Left colon (tissue), 2 donors: ENCODE results near the gene IFNLR1. TPM values are rescaled to one million over a fixed set of nuclear protein-coding genes. Genes with fewer than 3 reads are reported as not detected.
A peak's percentile ranks its signal among the peaks of the same experiment; 100 is the strongest.

ENCODE experiments used
- ATAC-seq: fragments of 200-7000 bp; cut with Tn5 transposase; one replicate; pipeline ENCODE4 v1.9.1; 2020; ENCODE audit warnings: mild to moderate bottlenecking, moderate library complexity
- DNase-seq, 2 donors: peaks; one replicate each; pipeline ENCODE4 v3.0.0-alpha.2; 2020
- intact Hi-C, 2 donors: fragments of 100-400 bp; cut with DNase I in 1 of 2; cut with micrococcal nuclease in 1 of 2; formaldehyde crosslinking; loops; one replicate each; pipeline versions ENCODE4 v1.11.2 to v1.14.0; 2022; cut with DNase I, micrococcal nuclease
- total RNA-seq, 2 donors: library from RNA; stranded (reverse); fragmentation: NEBNext Ultra II Directional; extraction: Animal tissue kit (Norgen Biotek cat#: 25700); gene quantifications; one replicate each; pipeline ENCODE4 v1.2.1, GENCODE V29; 2021
- donor health status: DM: no; HTN: no; CAD: no.
- donor health status: DM: yes; HTN: yes; CAD: no.

IFNLR1 gene
- total RNA-seq, 2 donors from 2014 or later, result 11.3 to 23.2 TPM

DNA sequence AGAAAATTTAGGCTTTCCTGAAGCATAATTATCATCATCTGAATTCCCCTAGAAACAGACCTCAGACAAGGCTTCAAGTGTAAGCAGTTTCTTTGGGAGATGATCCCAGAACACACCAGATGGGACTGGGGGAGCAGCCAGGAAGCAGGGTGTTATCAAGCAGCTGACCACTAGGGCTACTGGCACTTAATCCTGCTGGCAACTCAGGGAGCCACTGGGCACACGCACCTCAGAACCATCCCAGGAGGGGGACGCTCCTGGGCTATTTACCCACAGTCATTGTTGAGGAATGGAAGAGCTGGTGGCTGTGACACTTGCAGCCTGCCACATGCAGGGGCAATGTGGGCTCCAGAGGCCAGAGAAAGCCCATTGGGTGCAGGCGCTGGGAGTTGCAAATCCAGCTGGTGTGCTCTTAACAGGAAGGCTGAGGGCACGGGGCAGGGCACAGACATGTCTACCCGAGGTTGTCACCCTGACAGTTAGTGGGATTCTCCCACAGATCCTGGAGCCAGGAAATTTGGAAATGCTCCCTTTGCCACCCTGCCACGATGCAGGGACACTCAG lies 29.1 kb downstream of the IFNLR1 start:
- no peak for ATAC-seq
- DNase-seq, result no peak
- intact Hi-C loops, result no loop called here

- ATAC-seq (no peak), DNase-seq (no peak)
These were observed 30.4 kb downstream of the IFNLR1 start for GRCh38 chr1:24156542-24157260.

GRCh38 chr1:24155011-24155782 lies 31.9 kb downstream of the IFNLR1 start:
- intact Hi-C loops, result no loop called here
- DNase-seq (peak; percentile 51 to 57), ATAC-seq (peak; percentile 40)

More at GRCh38 chr1:24156542-24157260, 30.4 kb downstream of the IFNLR1 start:
- intact Hi-C loops, result no loop called here

- no peak for DNase-seq
- intact Hi-C loops, result no loop called here
These were observed 32.9 kb downstream of the IFNLR1 start for GRCh38 chr1:24154215-24154614.

DNA sequence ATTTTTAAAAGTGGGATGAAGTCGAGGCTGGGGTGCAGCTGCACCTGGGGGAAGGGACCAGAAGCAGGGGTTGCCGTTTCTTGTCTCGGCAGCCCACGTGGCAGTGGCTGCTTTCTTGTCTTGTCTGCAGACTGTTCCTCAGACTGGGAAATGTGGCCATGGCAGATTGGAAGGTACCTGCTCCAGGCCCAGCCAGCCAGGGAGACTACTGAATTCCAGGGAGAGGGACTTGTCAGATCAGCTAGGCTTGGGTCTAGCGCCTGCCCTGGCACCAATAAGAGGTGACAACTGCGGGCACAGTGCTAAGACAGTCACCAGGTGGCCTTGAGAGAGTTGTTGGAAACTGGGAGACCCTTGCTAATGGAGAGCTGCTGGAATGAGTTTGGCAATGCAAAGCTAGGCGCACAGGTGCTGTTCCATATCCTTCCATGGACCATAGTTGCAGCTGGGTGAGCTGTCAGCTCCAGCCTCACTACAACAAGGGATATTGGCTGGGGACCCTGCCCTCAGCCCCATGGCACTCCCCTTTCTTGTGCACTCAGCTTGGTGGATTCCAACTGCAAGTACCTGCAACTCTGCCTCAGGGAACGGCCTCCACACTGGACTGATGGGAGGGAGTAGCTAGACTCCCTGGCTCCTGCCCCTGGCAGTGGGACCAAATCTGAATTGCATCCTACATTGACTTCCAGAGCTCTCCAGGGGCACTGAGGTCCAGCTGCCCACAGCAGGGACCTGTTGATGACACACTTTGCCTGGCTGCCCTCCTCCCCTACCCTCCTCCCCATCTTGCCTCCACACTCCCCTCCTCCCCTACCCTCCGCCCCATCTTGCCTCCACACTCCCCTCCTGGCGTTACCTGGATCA lies 34.2 kb downstream of the IFNLR1 start:
- intact Hi-C loops, result no loop called here
- DNase-seq (no peak), ATAC-seq (no peak)

More at GRCh38 chr1:24154215-24154614, 32.9 kb downstream of the IFNLR1 start:
- ATAC-seq, result no peak

GRCh38 chr1:24151175-24151533 lies 35.9 kb downstream of the IFNLR1 start:
- peak; percentile 82 to 87 for DNase-seq
- intact Hi-C loops, result no loop called here
- ATAC-seq, result peak; percentile 67

DNA sequence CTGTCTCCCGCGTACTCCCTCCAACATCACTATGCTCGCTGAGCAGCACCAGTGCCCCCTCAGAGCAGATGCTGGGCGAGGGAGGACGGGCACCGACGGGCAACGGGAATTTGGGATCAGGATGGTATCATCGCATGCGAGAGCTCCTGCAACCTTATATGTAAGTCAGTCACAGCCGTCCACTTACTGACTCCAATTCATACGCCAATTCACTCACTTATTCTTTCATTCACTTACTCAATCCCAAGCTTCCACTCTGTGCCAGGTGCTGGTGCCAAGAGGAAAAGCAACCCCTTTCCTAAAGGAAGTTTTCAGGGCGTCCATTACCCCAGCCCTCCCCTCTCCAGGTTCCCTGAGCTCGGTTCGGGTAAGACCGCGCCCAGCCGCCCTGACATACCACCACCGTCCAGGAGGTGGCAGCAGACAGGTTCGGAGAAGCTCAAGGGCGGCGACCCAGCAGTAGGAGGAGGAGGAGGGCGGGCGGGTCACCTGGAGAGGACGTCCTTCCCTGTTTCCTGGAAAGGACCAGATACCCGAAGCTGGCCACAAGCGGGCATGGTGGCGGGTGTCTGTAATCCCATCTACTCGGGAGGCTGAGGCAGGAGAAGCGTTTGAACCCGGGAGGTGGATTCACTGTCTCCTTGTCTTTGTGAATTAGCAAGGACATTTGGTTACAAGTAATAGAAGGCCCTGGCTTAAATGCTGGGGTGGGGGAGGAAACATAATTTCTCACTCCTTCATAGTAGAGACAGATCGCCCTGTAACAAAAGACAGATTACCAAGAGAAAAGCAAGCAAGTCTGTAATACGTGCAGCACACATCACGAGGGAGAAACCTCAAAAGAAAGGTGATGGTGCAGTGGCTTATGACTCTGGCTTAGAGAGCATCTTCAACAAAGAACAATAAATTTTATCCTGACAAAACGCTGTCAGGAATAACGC lies 36.6 kb downstream of the IFNLR1 start:
- intact Hi-C loops, result no loop called here
- peak; percentile 95 to 97 for DNase-seq
- peak; percentile 87 for ATAC-seq

GRCh38 chr1:24149866-24150233 lies 37.2 kb downstream of the IFNLR1 start:
- ATAC-seq (peak; percentile 74), DNase-seq (peak; percentile 62 to 84)
- intact Hi-C loops, result no loop called here

DNA sequence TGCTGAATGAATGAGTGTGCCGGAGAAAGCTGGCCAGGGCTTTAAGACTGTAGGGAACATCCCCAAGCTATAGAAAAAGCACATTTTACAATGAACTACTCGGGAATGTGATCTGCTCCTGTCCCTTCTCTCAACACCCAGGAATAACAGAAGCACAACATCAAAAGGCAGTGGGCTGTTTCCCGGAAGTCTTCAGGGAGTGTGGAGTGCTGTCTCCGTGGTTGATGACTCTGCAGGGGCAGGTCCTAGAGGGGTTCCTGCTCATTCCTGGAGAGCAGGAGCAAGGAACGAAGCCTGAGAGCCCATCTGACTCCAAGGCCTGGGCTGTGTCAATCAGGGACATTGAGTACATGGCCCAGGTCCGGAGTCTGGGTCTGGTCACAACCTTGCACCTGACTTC lies 39.3 kb downstream of the IFNLR1 start:
- intact Hi-C loops, result no loop called here
- ATAC-seq, result no peak
- no peak for DNase-seq

DNA sequence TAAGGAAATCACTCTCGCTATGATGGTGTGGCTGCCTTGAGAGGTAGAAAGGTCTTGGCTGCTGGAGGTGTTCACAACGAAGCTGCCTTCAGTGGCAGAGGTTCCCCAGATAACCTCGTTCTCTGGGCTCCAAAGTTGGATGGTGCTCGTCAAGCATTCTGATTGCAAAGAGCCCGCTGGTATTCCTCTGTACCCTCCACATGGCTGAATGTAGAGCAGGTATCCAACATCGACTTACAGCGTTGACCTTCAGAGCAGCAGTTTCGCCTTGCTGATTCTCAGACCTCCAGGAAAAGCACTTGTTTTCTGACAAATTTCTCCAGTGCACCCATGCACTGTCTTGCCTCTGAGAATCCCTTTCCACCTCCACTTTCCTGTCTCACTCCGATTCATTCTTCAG lies 39.9 kb downstream of the IFNLR1 start:
- DNase-seq (no peak), ATAC-seq (no peak)
- intact Hi-C loops, result no loop called here

GRCh38 chr1:24142546-24143534 lies 44.2 kb downstream of the IFNLR1 start, which contains the start of gene IL22RA1:
Gene IL22RA1 (minus strand): TSS chr1:24143140. CDS start chr1:24143082, 58 bp downstream.
- ATAC-seq (peak; percentile 93), DNase-seq (peak; percentile 80 to 89)
- intact Hi-C loops, result no loop called here

DNA sequence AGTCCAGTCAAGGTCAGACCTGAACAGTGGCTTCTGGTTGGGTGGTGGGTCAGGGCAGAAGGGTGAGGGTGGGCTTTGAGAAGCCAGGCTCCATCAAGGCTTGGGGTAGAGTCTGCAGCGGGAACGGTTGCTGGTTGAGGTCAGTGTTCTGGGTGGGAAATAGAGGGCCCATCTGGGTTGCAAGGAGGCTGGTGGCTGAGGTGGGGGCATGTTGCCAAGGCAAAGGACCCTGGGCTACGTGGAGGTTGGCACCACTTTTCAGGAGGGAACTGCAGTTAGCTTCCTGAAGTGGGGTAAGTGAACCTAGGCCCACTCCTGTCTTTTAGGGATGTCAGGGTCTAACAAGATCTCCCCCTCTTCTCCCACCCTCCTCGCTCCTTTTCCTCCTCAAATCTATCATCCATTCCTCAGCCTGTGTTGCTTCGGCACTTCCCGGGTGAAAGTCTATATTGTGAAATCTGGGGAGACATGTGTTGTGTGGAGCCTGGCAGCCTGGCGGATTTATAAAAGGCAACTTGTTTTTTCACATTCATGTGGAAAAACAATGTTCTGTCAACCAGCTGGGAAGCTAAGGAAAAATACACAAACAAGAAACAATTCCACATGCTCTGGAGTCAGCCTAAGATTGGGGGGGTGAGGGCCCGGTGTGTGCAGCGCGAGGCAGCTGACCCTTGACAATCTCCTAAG lies 45.6 kb downstream of the IFNLR1 start:
- intact Hi-C loops, result no loop called here
- DNase-seq (no peak), ATAC-seq (no peak)

DNA sequence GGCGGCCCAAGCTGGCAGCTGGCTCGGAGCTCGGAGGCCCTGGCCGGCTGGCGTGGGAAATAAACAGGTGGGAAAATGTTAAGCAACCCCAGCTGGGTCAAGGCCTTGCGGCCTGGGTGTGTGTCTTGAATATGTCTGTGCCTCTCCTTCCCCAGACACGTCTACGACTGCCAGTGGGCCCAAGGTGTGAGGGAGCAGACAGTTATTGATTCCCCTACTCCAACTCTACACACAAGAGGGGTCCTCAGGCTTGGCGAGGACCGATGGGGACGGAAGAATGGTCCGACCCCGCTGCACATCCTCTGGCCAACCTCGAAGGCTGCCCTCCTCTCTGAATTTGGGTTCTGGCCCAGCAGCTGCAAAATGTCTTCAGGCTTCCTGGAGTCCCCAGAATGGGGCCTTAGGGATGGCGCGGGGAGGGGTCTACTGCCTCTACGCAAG lies 46.3 kb downstream of the IFNLR1 start:
- no peak for DNase-seq
- ATAC-seq, result no peak

GRCh38 chr1:24139841-24140425 lies 47.2 kb downstream of the IFNLR1 start:
- no peak for ATAC-seq
- intact Hi-C loops, result no loop called here
- DNase-seq, result no peak

More for the DNA sequence above, 46.3 kb downstream of the IFNLR1 start:
- intact Hi-C loops, result no loop called here

- no peak for ATAC-seq
- intact Hi-C loops, result no loop called here
- no peak for DNase-seq
These were observed 47.9 kb downstream of the IFNLR1 start for GRCh38 chr1:24139222-24139489.
